A673 (cell line): ENCODE data around the gene MISP.

Experiments used
- EZH2 ChIP-seq: fragments of 200-600 bp; sonication (generic); IDR thresholded peaks from 2 replicates; pipeline ENCODE4 v1.6.1; 2017; ENCODE audit warnings: borderline replicate concordance, low read depth, mild to moderate bottlenecking, mixed read lengths, antibody characterized with exemption, low read length; ENCODE audit not compliant: poor library complexity, severe bottlenecking
- TF ChIP-seq, protein P1 (sequence below): fragments of 300-800, 200-600 bp; sonication (generic); conservative IDR thresholded peaks from 2 replicates; pipeline ENCODE4 v1.5.1; 2017; ENCODE audit warnings: low read depth, mild to moderate bottlenecking, antibody characterized with exemption, low read length, moderate library complexity, mixed read lengths

DNA sequence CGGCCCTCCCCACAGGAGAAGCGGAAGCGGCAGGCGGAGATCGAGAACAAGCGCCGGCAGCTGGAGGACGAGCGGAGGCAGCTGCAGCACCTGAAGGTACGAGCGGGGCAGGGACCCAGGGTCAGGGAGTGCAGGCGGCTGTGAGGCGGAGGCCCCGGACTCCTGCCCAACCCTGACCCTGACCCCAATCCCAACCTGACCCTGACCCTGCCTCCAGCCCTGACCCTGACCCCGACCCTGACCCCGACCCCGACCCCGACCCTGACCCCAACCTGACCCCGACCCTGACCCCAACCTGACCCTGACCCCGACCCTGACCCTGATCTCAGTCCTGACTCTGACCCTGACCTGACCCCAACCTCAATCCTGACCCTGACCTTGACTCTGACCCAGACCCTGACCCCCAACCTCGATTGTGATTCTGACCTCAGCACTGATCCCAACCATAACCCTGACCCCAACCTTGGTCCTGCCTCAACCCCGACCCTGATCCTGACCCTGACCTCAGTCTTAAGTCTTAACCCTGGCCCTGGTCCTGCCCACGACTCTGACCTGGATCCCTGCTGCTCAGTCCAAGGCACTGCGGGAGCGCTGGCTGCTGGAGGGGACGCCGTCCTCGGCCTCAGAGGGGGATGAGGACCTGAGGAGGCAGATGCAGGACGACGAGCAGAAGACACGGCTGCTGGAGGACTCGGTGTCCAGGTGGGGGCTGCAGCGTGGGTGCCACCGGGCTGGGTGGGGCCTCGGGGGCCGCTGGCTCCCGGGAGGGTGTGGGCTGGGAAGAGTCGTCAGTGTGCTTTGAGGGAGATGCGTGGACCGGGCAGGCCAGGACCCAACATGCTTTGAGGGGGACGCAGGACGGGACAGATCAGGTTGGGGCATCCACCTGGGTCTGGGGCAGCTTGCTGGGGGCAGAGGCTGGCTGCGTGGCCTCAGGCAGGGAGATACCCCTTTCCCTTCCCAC lies 23.6 kb upstream of the MISP start:
- TF ChIP-seq, protein P1, sequence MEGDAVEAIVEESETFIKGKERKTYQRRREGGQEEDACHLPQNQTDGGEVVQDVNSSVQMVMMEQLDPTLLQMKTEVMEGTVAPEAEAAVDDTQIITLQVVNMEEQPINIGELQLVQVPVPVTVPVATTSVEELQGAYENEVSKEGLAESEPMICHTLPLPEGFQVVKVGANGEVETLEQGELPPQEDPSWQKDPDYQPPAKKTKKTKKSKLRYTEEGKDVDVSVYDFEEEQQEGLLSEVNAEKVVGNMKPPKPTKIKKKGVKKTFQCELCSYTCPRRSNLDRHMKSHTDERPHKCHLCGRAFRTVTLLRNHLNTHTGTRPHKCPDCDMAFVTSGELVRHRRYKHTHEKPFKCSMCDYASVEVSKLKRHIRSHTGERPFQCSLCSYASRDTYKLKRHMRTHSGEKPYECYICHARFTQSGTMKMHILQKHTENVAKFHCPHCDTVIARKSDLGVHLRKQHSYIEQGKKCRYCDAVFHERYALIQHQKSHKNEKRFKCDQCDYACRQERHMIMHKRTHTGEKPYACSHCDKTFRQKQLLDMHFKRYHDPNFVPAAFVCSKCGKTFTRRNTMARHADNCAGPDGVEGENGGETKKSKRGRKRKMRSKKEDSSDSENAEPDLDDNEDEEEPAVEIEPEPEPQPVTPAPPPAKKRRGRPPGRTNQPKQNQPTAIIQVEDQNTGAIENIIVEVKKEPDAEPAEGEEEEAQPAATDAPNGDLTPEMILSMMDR: no peak
- TF ChIP-seq EZH2: no peak
